Peyer's patch (tissue), 4 donors: ENCODE measurements around the gene HSD17B7. TPM values are rescaled to one million over a fixed set of nuclear protein-coding genes. Genes with fewer than 3 reads are reported as not detected.

Source experiments
- DNase-seq, 3 donors: peaks; one replicate each; pipeline ENCODE4 v3.0.0-alpha.2; 2017 to 2019
- H3K27ac ChIP-seq, 4 donors: fragments of 200-600 bp; sonication (generic); one replicate each; pipeline ENCODE4 v1.5.1; 2016 to 2019
- H3K27me3 ChIP-seq, 2 donors: fragments of 200-600 bp; sonication (generic); one replicate each; pipeline ENCODE4 v1.5.1; 2019
- H3K36me3 ChIP-seq, 3 donors: fragments of 200-600 bp; sonication (generic); one replicate each; pipeline ENCODE4 v1.5.1; 2016 to 2019
- H3K4me1 ChIP-seq, 4 donors: fragments of 200-600 bp; sonication (generic); one replicate each; pipeline ENCODE4 v1.5.1; 2016 to 2019
- H3K4me3 ChIP-seq, 4 donors: fragments of 200-600 bp; sonication (generic); 1 replicate in 3 of 4; 2 replicates in 1 of 4; pipeline ENCODE4 v1.5.1; 2016 to 2019; ENCODE audit warnings: mild to moderate bottlenecking in 1 of 4
- H3K9me3 ChIP-seq, 4 donors: fragments of 200-600 bp; sonication (generic); one replicate each; pipeline ENCODE4 v1.5.1; 2016 to 2019; ENCODE audit warnings: mild to moderate bottlenecking in 1 of 4
- POLR2A ChIP-seq, 2 donors: fragments of 450-650 bp; IDR thresholded peaks; one replicate each; pipeline ENCODE4 v1.5.1; 2017; ENCODE audit warnings: antibody characterized with exemption in 2 of 2, mild to moderate bottlenecking in 2 of 2, moderate library complexity in 2 of 2
- total RNA-seq, 4 donors: library from RNA; depleted of rRNA; stranded (reverse); fragments of >200 nt; gene quantifications; one replicate each; pipeline ENCODE4 v1.1.0, GENCODE V29; 2016
- TF ChIP-seq, protein P1 (sequence below), 6 experiments: fragments of 450-650 bp in 4 of 6; fragments of 200-600 bp in 2 of 6; sonication (generic) in 1 of 6; IDR thresholded peaks; one replicate each; pipeline ENCODE4 v1.5.1; 2017 to 2019; ENCODE audit warnings: antibody characterized with exemption in 6 of 6, mild to moderate bottlenecking in 3 of 6, moderate library complexity in 1 of 6

Gene HSD17B7
- total RNA-seq, 4 donors from 2014 or later, result 24.0 to 56.9 (median 36.0) TPM

DNA sequence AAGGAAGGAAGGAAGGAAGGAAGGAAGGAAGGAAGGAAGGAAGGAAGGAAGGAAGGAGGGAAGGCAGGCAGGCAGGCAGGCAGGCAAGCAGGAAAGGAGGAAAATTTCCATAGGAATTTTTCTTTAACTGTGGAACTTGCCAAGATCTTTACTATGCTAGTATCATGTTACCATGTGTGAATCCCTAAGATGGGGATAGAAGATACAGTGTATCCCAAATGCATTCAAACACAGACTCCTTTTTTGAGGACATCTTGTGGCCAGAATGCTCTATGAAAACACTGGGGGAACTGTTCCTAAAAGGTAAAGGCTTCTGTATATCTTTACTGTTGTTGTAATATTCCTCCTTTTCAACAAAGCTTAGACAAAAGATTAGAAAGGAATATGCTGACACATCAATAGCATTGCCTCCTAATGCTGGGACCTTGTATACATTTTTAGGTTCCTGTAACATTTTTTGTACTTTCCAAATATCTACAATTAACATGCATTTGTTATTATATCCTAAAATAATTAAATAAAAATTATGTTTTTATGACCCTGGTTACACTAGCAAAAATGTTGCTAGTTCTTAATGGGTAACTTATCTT lies 49.8 kb downstream of the HSD17B7 start:
- no peak overlapping the region for H3K4me3 ChIP-seq
- no peaks in the 10 kb centered on the region for H3K27me3 ChIP-seq
- TF ChIP-seq, protein P1, sequence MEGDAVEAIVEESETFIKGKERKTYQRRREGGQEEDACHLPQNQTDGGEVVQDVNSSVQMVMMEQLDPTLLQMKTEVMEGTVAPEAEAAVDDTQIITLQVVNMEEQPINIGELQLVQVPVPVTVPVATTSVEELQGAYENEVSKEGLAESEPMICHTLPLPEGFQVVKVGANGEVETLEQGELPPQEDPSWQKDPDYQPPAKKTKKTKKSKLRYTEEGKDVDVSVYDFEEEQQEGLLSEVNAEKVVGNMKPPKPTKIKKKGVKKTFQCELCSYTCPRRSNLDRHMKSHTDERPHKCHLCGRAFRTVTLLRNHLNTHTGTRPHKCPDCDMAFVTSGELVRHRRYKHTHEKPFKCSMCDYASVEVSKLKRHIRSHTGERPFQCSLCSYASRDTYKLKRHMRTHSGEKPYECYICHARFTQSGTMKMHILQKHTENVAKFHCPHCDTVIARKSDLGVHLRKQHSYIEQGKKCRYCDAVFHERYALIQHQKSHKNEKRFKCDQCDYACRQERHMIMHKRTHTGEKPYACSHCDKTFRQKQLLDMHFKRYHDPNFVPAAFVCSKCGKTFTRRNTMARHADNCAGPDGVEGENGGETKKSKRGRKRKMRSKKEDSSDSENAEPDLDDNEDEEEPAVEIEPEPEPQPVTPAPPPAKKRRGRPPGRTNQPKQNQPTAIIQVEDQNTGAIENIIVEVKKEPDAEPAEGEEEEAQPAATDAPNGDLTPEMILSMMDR (IDR thresholded peaks at IDR 0.05), result no peak
- no peak for TF ChIP-seq POLR2A (IDR thresholded peaks at IDR 0.05)
- H3K9me3 ChIP-seq, result peaks cover 0 to 7% (median 0%) of the 10 kb centered on the region in 4 donors
- no peak for DNase-seq
- no peak overlapping the region for H3K27ac ChIP-seq
- H3K4me1 ChIP-seq, result no peaks in the 10 kb centered on the region
- no peaks in the 10 kb centered on the region for H3K36me3 ChIP-seq

DNA sequence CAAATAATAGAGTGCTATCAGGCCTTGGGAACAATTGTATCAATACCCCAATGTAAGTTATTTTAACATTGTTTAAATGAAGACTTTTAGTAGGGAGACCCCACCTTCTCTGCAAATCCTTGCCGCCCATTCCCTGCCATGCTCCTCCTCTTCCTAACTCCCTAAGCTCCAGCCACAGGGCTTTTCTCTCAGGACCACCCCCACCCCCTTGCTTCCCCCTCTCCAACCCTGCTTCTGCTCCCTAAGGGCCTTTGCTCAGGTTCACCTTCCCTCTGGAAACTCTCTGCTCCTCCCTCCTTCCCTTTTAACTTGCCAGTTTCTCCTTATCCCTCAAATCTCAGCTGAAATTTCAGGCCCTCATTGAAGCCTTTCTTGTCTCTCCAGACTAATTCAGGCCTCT lies 53.7 kb downstream of the HSD17B7 start:
- Histone ChIP-seq H3K4me1 (no peaks in the 10 kb centered on the region), H3K27me3 (no peaks in the 10 kb centered on the region), H3K4me3 (no peak overlapping the region), H3K27ac (no peak overlapping the region), H3K9me3 (peaks cover 0 to 1% (median 0%) of the 10 kb centered on the region in 4 donors), H3K36me3 (no peaks in the 10 kb centered on the region)
- DNase-seq, result no peak
- TF ChIP-seq POLR2A (IDR thresholded peaks at IDR 0.05), result no peak
- TF ChIP-seq, protein P1 (IDR thresholded peaks at IDR 0.05), result no peak

DNA sequence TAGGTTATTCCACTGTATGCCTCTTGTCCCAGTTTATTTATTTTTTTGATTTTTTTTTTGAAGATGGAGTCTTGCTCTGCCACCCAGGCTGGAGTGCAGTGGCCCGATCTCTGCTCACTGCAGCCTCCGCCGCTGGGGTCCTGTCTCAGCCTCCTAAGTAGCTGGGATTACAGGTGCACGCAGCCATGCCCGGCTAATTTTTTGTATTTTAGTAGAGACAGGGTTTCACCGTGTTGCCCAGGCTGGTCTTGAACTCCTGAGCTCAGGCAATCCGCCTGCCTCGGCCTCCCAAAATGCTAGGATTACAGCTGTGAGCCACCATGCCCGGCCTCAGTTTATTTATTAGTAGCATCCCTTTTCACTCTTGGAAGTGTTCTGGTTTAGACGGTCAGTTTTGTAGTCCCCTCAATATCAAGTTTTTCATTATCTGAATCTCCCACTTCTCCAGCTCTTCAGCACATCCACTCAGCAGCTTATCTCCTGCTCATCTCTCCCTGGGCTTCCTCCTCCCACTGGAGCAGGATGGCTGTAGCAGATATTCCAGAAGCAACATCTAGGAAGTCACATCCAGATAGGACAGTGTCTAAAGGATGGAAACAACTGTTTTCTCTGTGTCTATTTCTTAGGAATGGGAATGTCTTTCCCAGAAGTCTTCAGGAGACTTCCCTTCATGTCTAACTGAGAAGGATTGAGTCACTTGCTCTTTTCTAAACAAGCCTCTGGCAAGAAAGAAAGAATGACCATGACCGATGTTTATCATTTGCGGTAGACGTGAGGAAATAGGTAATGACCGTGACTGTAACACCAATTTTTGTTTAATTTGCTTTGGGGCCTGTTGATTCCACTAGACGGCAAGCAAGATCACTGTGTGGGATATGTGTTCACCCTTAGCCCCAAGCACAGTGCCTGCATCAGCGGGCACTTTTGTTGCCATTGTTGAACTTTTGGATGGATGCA lies 56.0 kb downstream of the HSD17B7 start:
- Histone ChIP-seq H3K4me3 (no peak overlapping the region), H3K27me3 (no peaks in the 10 kb centered on the region), H3K27ac (no peak overlapping the region), H3K4me1 (no peaks in the 10 kb centered on the region), H3K36me3 (no peaks in the 10 kb centered on the region), H3K9me3 (no peaks in the 10 kb centered on the region)
- TF ChIP-seq POLR2A (IDR thresholded peaks at IDR 0.05), result no peak
- TF ChIP-seq, protein P1 (IDR thresholded peaks at IDR 0.05), result no peak
- DNase-seq, result no peak

DNA sequence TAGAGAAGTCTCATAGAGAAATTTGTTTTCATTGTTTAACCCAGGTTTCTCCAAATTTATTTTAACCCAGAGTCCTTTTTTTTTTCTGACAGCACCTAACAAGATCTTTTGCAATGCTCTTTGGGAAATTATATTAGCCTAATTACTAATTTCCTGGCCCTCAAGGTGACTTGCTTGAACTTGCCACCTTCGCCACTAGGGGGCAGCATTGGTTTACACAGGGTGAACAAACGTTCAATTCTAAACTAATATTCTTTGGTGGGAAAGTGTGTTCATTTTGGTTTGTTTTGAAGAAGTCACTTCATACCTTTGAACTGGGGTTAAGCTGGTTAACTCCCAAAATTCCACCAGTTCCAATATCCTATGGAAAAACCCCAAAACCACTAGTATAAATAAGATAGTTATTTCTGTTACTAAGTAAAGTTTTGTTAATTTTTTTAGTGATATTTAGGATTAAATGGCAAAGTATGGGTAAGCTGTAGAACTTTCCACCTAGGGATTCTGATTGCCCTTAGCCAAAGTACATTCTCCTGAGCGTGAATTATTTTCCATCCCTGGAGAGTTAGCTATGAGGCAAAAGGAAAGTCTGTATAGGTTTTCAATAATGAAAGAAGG lies 57.4 kb downstream of the HSD17B7 start:
- no peak overlapping the region for H3K27ac ChIP-seq
- H3K4me1 ChIP-seq, result no peaks in the 10 kb centered on the region
- no peaks in the 10 kb centered on the region for H3K9me3 ChIP-seq
- H3K36me3 ChIP-seq, result no peaks in the 10 kb centered on the region
- peak; percentile 70 to 93 (median 82) for DNase-seq
- no peaks in the 10 kb centered on the region for H3K27me3 ChIP-seq
- TF ChIP-seq, protein P1 (IDR thresholded peaks at IDR 0.05), result peak; percentile 74 to 93 (median 84)
- no peak for TF ChIP-seq POLR2A (IDR thresholded peaks at IDR 0.05)
- H3K4me3 ChIP-seq, result no peak overlapping the region

DNA sequence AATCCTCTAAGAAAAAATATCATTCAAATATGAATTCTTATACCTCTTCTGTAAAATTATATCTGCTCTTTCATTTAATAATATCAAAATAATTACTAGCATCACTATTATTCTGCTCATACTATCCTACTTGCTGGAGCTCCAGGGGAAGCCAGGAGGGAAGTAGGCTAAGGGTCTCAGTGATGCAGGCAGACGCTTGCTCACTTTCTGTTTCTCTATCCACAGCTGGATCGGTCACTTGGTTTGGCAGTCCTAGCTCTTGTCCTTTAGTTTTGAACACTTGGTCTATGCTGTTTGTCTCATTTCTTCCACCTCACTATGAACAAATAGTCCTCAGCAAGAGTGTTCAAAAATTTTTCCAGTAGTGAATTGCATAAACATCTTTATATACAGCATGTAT lies 59.2 kb downstream of the HSD17B7 start:
- no peaks in the 10 kb centered on the region for H3K4me1 ChIP-seq
- TF ChIP-seq, protein P1 (IDR thresholded peaks at IDR 0.05), result no peak
- no peak for TF ChIP-seq POLR2A (IDR thresholded peaks at IDR 0.05)

More for the DNA sequence above, 59.2 kb downstream of the HSD17B7 start:
- Histone ChIP-seq H3K9me3 (no peaks in the 10 kb centered on the region), H3K27ac (no peak overlapping the region), H3K27me3 (no peaks in the 10 kb centered on the region), H3K4me3 (no peak overlapping the region), H3K36me3 (no peaks in the 10 kb centered on the region)
- DNase-seq, result no peak
